Ishikawa (cell line): ENCODE data around the gene SLC6A6.
A peak's percentile ranks its signal among the peaks of the same experiment; 100 is the strongest.

Source experiments
- CEBPB ChIP-seq: IDR thresholded peaks from 2 replicates; pipeline ENCODE4 v1.6.1; 2012
- CREB1 ChIP-seq: IDR thresholded peaks from 2 replicates; pipeline ENCODE4 v1.6.1; 2012; ENCODE audit warnings: low read depth
- EGR1 ChIP-seq: IDR thresholded peaks from 2 replicates; pipeline ENCODE4 v1.6.1; 2012
- EP300 ChIP-seq: IDR thresholded peaks from 2 replicates; pipeline ENCODE4 v1.6.1; 2012; ENCODE audit warnings: borderline replicate concordance
- FOXM1 ChIP-seq: IDR thresholded peaks from 2 replicates; pipeline ENCODE4 v1.6.1; 2012; ENCODE audit warnings: low read depth, borderline replicate concordance
- NFIC ChIP-seq: IDR thresholded peaks from 2 replicates; pipeline ENCODE4 v1.6.1; 2012
- RAD21 ChIP-seq: IDR thresholded peaks from 2 replicates; pipeline ENCODE4 v1.6.1; 2012; ENCODE audit warnings: low read depth
- TAF1 ChIP-seq: IDR thresholded peaks from 2 replicates; pipeline ENCODE4 v1.6.1; 2012; ENCODE audit warnings: low read depth, mild to moderate bottlenecking
- TCF12 ChIP-seq: IDR thresholded peaks from 2 replicates; pipeline ENCODE4 v1.6.1; 2012; ENCODE audit warnings: low read depth
- TEAD4 ChIP-seq: IDR thresholded peaks from 2 replicates; pipeline ENCODE4 v1.6.1; 2012
- USF1 ChIP-seq: IDR thresholded peaks from 2 replicates; pipeline ENCODE4 v1.6.1; 2012
- YY1 ChIP-seq: IDR thresholded peaks from 2 replicates; pipeline ENCODE4 v1.6.1; 2012; ENCODE audit warnings: low read depth
- ZBTB7A ChIP-seq: IDR thresholded peaks from 2 replicates; pipeline ENCODE4 v1.6.1; 2012; ENCODE audit warnings: low read depth
- TF ChIP-seq, protein P1 (sequence below): IDR thresholded peaks from 2 replicates; pipeline ENCODE4 v1.6.1; 2012; ENCODE audit warnings: low read depth, mild to moderate bottlenecking
- TF ChIP-seq, protein P2 (sequence below): IDR thresholded peaks from 2 replicates; pipeline ENCODE4 v1.6.1; 2012

SLC6A6 gene

DNA sequence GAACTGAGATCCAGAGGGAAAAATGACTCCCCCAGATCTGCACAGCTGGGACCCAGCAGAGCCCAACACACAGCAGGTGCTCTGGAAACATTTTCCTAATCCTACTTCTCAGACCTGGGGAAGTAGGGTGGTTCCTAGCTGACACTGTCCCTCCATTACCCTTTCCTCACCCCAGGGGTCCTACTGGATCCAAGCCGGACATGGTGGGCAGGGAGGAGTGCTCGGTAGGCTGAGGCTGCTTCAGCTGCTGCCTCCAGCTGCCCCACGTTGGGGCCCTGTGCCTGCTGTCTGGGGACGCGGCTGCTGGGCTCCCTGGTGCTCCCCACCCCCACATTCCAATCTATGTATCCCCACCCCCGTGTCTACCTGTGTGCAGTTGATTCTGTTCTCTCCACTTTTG lies 29.8 kb upstream of the SLC6A6 start:
- TF ChIP-seq TAF1 (no peak), ZBTB7A (no peak), USF1 (no peak)

DNA sequence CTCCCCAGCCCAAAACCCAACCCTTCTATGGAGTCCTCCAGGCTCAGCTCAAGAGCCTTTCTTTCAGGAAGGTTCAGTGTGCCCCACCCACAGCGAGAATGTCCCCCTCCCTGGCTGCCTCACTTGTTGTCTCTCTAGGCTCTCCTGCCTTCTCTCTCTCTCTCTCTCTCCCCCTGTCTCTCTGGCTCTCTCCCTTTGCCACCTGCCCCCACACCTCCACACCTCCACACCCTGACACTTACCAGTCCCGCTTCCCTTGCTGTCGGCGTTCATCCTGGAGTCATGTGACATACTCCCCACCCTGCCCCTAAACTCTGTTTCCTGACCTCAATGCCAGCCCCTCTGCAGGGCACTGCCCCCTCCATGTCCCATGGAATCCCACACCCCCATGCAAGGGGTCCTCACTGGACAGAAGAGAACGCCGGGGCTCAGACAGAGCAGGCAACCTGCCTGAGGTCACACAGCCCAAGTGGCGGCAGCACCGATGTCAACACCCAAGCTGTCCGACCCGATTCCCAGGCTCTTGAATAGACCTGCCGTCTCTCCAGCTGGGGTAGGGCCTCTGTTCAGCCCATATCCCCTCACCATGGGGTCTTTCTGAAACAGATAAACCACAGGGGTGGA lies 28.5 kb upstream of the SLC6A6 start:
- TF ChIP-seq EGR1 (no peak), NFIC (no peak), TEAD4 (no peak), USF1 (peak; percentile 53), RAD21 (no peak)
- TF ChIP-seq, protein P1, sequence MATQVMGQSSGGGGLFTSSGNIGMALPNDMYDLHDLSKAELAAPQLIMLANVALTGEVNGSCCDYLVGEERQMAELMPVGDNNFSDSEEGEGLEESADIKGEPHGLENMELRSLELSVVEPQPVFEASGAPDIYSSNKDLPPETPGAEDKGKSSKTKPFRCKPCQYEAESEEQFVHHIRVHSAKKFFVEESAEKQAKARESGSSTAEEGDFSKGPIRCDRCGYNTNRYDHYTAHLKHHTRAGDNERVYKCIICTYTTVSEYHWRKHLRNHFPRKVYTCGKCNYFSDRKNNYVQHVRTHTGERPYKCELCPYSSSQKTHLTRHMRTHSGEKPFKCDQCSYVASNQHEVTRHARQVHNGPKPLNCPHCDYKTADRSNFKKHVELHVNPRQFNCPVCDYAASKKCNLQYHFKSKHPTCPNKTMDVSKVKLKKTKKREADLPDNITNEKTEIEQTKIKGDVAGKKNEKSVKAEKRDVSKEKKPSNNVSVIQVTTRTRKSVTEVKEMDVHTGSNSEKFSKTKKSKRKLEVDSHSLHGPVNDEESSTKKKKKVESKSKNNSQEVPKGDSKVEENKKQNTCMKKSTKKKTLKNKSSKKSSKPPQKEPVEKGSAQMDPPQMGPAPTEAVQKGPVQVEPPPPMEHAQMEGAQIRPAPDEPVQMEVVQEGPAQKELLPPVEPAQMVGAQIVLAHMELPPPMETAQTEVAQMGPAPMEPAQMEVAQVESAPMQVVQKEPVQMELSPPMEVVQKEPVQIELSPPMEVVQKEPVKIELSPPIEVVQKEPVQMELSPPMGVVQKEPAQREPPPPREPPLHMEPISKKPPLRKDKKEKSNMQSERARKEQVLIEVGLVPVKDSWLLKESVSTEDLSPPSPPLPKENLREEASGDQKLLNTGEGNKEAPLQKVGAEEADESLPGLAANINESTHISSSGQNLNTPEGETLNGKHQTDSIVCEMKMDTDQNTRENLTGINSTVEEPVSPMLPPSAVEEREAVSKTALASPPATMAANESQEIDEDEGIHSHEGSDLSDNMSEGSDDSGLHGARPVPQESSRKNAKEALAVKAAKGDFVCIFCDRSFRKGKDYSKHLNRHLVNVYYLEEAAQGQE = no peak

DNA sequence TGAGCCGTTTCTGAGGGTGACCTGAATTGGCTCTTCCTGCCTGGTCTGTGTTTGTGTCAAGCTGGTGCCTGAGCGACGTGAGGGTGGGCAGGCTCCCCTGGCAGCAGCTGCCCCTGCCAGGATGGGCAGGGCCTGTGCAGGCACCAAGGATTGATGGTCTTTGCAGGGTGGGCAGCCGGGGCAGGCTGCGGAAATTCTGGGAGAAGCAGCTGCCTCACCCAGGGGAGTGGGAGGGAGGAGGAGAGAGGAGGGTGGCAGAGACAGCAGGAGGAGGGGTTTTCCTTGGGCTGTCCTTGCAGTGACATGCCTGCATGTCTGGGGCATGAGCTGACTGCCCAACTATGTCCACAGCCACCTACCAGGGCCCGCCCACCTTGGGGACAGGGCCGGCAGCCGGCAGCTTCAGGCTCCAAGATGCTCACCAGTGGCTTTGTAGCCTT lies 27.9 kb upstream of the SLC6A6 start:
- no peak for TF ChIP-seq CEBPB
- no peak for TF ChIP-seq TCF12
- peak; percentile 57 for TF ChIP-seq TEAD4

DNA sequence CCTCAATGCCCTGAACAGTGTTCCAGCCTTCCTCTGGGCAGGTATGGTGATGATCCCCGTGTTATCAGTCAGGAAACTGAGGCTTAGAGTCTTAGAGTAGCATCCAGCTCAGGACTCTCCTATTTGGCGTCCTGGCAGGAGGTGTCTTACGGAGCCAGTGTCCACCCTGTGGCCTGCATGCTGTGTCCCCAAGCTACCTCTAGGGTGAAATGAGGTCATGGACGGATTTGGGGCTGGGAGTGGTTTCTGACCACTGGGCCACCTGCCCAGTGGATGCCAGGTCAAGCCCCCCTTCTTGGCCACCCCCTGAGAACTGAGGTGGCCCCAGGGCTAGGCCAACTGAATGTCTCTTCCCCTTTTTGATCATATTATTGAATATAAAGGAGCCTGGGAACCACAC lies 27.2 kb upstream of the SLC6A6 start:
- no peak for TF ChIP-seq TCF12
- no peak for TF ChIP-seq EP300
- no peak for TF ChIP-seq FOXM1
- TF ChIP-seq, protein P2, sequence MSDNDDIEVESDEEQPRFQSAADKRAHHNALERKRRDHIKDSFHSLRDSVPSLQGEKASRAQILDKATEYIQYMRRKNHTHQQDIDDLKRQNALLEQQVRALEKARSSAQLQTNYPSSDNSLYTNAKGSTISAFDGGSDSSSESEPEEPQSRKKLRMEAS = no peak
- no peak for TF ChIP-seq YY1
- no peak for TF ChIP-seq CEBPB
- no peak for TF ChIP-seq TEAD4
- TF ChIP-seq CREB1 = no peak
- no peak for TF ChIP-seq USF1
- TF ChIP-seq, protein P1 = no peak
- no peak for TF ChIP-seq RAD21
- no peak for TF ChIP-seq NFIC

GRCh38 chr3:14376348-14377043 lies 25.9 kb upstream of the SLC6A6 start:
- TF ChIP-seq ZBTB7A (no peak), NFIC (no peak), YY1 (no peak), USF1 (no peak), EGR1 (no peak), TAF1 (no peak), EP300 (no peak), CEBPB (no peak), TCF12 (no peak), RAD21 (no peak), TEAD4 (no peak), CREB1 (no peak), FOXM1 (no peak)
- TF ChIP-seq, protein P1 = no peak
- TF ChIP-seq, protein P2 = no peak
